Left lung (tissue), 10 donors: Measurements from ENCODE around the gene NSD2. TPM values are rescaled to one million over a fixed set of nuclear protein-coding genes. Genes with fewer than 3 reads are reported as not detected.
A peak's percentile ranks its signal among the peaks of the same experiment; 100 is the strongest.

Experiments
- ATAC-seq: fragments of 200-7000 bp; cut with Tn5 transposase; one replicate; pipeline ENCODE4 v1.9.1; 2020; ENCODE audit warnings: moderate library complexity
- DNase-seq, 4 donors: peaks; one replicate each; pipeline ENCODE4 v3.0.0-alpha.2; 2013 to 2020
- H3K27ac ChIP-seq, 2 donors: fragments of 200-600 bp; sonication (generic) in 1 of 2; one replicate each; pipeline versions ENCODE4 v1.5.0 to v1.8.0; 2020 to 2021
- H3K27me3 ChIP-seq, 2 donors: fragments of 200-600 bp; sonication (generic) in 1 of 2; one replicate each; pipeline versions ENCODE4 v1.5.0 to v1.8.0; 2020 to 2021
- H3K36me3 ChIP-seq, 2 donors: fragments of 200-600 bp; sonication (generic) in 1 of 2; one replicate each; pipeline versions ENCODE4 v1.5.0 to v1.8.0; 2020 to 2021
- H3K4me1 ChIP-seq, 2 donors: fragments of 200-600 bp; one replicate each; pipeline ENCODE4 v1.8.0; 2021
- H3K4me3 ChIP-seq, 2 donors: fragments of 200-600 bp; sonication (generic) in 1 of 2; one replicate each; pipeline versions ENCODE4 v1.5.0 to v1.8.0; 2020 to 2021; ENCODE audit warnings: mild to moderate bottlenecking in 1 of 2
- H3K9me3 ChIP-seq, 2 donors: fragments of 200-600 bp; sonication (generic) in 1 of 2; one replicate each; pipeline versions ENCODE4 v1.5.0 to v1.8.0; 2020 to 2021
- intact Hi-C, 2 donors: fragments of 100-400 bp; cut with DNase I; formaldehyde crosslinking; loops; one replicate each; pipeline versions ENCODE4 v1.11.2 to v1.14.2; 2022
- polyA plus RNA-seq, 6 donors: library from polyadenylated mRNA; unstranded; fragments of 120-200 nt; gene quantifications; one replicate each; pipeline ENCODE4 v1.2.1, GENCODE V29; 2013; ENCODE audit not compliant: insufficient read length in 6 of 6
- total RNA-seq, 2 donors: library from RNA; stranded (reverse); fragmentation: NEBNext Ultra II Directional; extraction: Animal tissue kit (Norgen Biotek cat#: 25700); gene quantifications; one replicate each; pipeline ENCODE4 v1.2.1, GENCODE V29; 2021
- TF ChIP-seq, protein P1 (sequence below), 2 donors: fragments of 200-600 bp; sonication (generic) in 1 of 2; IDR thresholded peaks; one replicate each; pipeline versions ENCODE4 v1.5.0 to v1.8.0; 2021; ENCODE audit warnings: antibody characterized with exemption in 2 of 2
- donor health status: DM: no; HTN: yes; CAD: no.
- donor health status: DM: no; HTN: no; CAD: no.

Gene NSD2
- total and polyA plus RNA-seq, 8 donors: 53.6 to 93.8 (median 80.0) TPM

DNA sequence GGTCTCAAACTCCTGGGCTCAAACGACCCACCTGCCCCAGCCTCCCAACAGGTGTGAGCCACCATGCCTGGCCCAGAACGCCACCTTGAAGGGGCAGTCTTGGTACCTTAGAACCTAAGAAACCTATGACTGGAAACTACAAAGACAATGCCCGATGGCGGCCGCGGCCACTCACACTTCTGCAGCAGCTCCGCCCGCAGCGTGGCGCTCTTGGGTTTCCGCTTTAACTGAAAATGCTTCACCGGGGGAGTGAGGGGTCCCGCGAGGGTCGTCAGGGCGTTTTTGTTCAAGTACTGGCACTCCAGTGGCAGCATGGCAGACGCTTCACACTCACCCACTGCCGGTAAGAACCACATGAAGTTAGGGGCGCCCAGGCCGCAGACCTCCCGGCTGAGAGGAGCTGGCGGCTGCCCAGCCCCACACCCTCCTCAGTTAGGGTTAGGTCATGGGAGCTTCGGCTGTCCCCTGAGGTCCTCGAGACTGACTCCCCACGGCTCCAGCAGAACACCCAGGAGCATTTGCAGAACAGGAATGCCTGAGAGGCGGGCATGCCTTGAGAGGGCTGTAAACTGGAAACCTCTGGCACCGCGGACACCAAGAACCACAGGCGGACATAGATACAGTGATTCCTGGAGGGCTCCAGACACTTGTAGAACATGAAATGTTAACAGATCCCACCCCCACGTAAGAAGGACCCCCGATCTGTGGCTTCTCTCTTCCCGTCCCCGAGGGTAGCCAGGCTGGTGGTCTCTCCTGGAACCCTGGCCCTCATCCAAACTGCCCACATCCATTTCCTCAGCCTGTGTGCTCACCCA is 118.5 kb downstream of the NSD2 start:
- TF ChIP-seq, protein P1, sequence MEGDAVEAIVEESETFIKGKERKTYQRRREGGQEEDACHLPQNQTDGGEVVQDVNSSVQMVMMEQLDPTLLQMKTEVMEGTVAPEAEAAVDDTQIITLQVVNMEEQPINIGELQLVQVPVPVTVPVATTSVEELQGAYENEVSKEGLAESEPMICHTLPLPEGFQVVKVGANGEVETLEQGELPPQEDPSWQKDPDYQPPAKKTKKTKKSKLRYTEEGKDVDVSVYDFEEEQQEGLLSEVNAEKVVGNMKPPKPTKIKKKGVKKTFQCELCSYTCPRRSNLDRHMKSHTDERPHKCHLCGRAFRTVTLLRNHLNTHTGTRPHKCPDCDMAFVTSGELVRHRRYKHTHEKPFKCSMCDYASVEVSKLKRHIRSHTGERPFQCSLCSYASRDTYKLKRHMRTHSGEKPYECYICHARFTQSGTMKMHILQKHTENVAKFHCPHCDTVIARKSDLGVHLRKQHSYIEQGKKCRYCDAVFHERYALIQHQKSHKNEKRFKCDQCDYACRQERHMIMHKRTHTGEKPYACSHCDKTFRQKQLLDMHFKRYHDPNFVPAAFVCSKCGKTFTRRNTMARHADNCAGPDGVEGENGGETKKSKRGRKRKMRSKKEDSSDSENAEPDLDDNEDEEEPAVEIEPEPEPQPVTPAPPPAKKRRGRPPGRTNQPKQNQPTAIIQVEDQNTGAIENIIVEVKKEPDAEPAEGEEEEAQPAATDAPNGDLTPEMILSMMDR (IDR thresholded peaks at IDR 0.05): no peak
- peaks cover 0 to 72% of the 10 kb centered on the region in 2 donors for H3K36me3 ChIP-seq
- H3K4me1 ChIP-seq: no peaks in the 10 kb centered on the region
- no peak for ATAC-seq
- no peak overlapping the region for H3K4me3 ChIP-seq
- no peak for DNase-seq
- no peaks in the 10 kb centered on the region for H3K27me3 ChIP-seq
- H3K27ac ChIP-seq: no peak overlapping the region
- H3K9me3 ChIP-seq: no peaks in the 10 kb centered on the region
- intact Hi-C loops: no loop called here

DNA sequence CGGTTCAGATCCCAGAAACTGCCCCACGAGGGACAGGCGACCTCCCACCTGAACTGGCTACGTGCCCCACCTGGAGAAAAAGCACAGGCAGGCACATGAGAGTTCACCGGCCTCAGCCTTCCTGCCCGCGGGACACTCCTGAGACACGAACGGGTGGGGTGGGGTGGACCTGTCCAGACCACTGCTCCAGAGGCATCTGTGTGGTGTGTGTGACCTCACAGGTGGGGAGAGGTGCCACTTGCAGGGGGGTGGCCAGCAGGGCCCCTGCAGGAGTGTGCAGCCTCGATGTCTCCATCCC is 119.1 kb downstream of the NSD2 start:
- Histone ChIP-seq H3K9me3 (no peaks in the 10 kb centered on the region), H3K4me3 (no peak overlapping the region), H3K36me3 (peaks cover 0 to 66% of the 10 kb centered on the region in 2 donors), H3K27ac (no peak overlapping the region), H3K27me3 (no peaks in the 10 kb centered on the region), H3K4me1 (no peaks in the 10 kb centered on the region)
- TF ChIP-seq, protein P1 (IDR thresholded peaks at IDR 0.05): no peak
- ATAC-seq (no peak), DNase-seq (no peak)
- intact Hi-C loops: no loop called here

DNA sequence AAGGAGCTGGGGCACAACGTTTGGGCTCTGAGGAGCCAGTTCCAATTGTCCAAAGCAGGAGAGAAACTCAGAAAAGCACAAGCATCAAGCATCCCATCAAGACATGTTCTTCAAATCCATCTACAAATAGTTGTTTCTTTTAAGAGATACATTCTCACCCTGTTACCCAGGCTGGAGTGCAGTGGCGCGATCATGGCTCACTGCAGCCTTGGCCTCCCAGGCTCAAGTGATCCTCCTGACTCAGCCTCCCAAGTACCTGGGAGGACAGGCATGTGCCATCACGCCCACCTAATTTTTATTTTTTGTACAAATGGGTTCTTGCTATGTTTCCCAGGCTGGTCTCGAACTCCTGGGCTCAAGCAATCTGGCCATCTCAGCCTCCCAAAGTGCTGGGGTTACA is 119.5 kb downstream of the NSD2 start:
- intact Hi-C loops: no loop called here
- H3K4me3 ChIP-seq: no peak overlapping the region
- no peaks in the 10 kb centered on the region for H3K27me3 ChIP-seq
- DNase-seq (no peak), ATAC-seq (no peak)
- H3K27ac ChIP-seq: no peak overlapping the region
- H3K36me3 ChIP-seq: peaks cover 0 to 63% of the 10 kb centered on the region in 2 donors
- TF ChIP-seq, protein P1 (IDR thresholded peaks at IDR 0.05): no peak
- H3K9me3 ChIP-seq: no peaks in the 10 kb centered on the region
- H3K4me1 ChIP-seq: no peaks in the 10 kb centered on the region

DNA sequence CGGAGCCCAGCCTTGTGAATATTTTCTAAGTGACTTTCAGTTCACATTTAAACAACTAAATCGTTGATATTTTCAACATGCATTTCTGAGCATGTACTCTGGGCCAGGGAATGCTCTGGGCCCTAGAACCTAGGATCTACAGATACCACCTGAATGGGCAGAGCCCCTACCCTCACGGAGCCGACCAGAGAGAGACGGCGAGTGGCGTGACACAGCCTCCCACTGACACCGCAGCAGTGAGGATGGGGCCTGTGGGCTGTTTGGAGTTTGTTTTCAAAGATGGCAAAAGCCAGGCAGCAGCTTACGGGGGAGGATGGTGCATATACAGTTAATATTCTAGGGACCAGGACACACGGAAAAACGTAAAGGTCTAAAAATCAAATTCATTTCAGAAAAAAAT is 119.9 kb downstream of the NSD2 start:
- H3K27ac ChIP-seq: no peak overlapping the region
- H3K36me3 ChIP-seq: peaks cover 0 to 58% of the 10 kb centered on the region in 2 donors
- intact Hi-C loops: no loop called here
- TF ChIP-seq, protein P1 (IDR thresholded peaks at IDR 0.05): no peak
- no peak overlapping the region for H3K4me3 ChIP-seq
- H3K4me1 ChIP-seq: no peaks in the 10 kb centered on the region
- no peaks in the 10 kb centered on the region for H3K9me3 ChIP-seq
- H3K27me3 ChIP-seq: no peaks in the 10 kb centered on the region
- DNase-seq (peak in 1 of 4 donors; percentile 39), ATAC-seq (no peak)

DNA sequence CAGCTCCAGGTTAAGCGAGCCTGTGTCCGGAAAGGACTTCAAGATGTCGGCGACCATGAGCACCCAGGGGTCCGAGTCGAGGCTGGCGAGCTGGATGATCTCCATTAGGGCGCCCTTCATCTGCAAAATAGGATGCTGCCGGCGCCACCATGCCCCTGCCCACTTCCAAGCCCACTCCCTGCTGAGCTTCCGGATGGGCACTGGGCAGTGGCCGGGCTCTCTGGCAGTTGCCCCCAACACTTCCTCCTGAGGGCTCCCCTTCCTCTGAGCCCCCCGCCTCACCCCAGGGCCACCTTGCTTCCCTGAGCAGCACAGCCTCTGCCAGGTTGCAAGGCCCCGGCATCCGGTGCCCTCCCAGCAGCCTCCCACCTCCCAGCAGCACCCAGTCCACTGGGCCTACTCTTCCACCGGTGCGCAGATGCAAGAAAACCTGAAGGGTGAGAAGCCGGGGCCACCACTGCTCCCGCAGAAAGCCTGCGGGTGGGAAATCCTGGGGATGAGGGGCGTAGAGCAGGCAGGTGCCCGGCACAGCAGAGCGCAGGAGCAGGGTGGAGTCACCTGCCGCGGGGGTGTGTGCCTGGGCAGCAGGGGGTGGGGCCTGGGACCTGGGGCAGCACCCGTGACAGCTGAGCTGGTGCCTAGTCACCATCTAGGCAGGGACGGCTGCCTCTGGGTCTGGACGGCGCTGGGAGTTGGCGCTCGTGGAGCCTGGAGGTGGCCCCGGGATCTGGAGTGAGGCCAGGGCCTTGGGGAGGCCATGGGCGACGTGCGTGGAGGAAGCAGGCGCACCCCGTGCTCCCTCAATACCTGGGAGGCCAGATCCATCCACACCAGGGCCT is 120.6 kb downstream of the NSD2 start:
- no peaks in the 10 kb centered on the region for H3K27me3 ChIP-seq
- intact Hi-C loops: no loop called here
- TF ChIP-seq, protein P1 (IDR thresholded peaks at IDR 0.05): no peak
- H3K36me3 ChIP-seq: peaks cover 0 to 51% of the 10 kb centered on the region in 2 donors
- H3K9me3 ChIP-seq: peaks cover 0 to 3% of the 10 kb centered on the region in 2 donors
- DNase-seq (peak in 2 of 4 donors; percentile 25 to 74), ATAC-seq (no peak)
- no peak overlapping the region for H3K4me3 ChIP-seq
- H3K4me1 ChIP-seq: no peaks in the 10 kb centered on the region
- H3K27ac ChIP-seq: no peak overlapping the region
